ENCODE data around the gene HAL. TPM values are rescaled to one million over a fixed set of nuclear protein-coding genes. Genes with fewer than 3 reads are reported as not detected.

Gene HAL
- total and polyA plus RNA-seq, 10 of the 15 experiments (the other 5 are each of a cell fraction or from before 2014, with no cell fraction given) = 0.04 to 0.45 (median 0.13) TPM; not detected in 1

- no peak for TF ChIP-seq ZNF592 (IDR thresholded peaks at IDR 0.05)
- TF ChIP-seq PAX5 (IDR thresholded peaks at IDR 0.05; ENCODE audit: borderline replicate concordance, low read depth, low read length) = no peak
- no peak for TF ChIP-seq ELK1 (IDR thresholded peaks at IDR 0.05; ENCODE audit: low read depth, low read length)
- no peak for TF ChIP-seq RFX5 (IDR thresholded peaks at IDR 0.05; ENCODE audit: low read depth, low read length)
- TF ChIP-seq CEBPB (IDR thresholded peaks at IDR 0.05; ENCODE audit: borderline replicate concordance in 1 of 2, low read depth in 2 of 2, low read length in 2 of 2) = no peak
- TF ChIP-seq CTCF (IDR thresholded peaks at IDR 0.05 in 2 of 3, conservative IDR thresholded peaks at IDR 0.05 in 1 of 3; ENCODE audit: control insufficient read depth in 2 of 3, extremely low read depth in 1 of 3, insufficient read depth in 1 of 3, low read depth in 3 of 3, low read length in 3 of 3) = no peak
- TF ChIP-seq LARP7 (IDR thresholded peaks at IDR 0.05) = no peak
- no peak for TF ChIP-seq EZH2 (IDR thresholded peaks at IDR 0.05; ENCODE audit: borderline replicate concordance, control insufficient read depth, low read depth, low read length)
- TF ChIP-seq CBFB (IDR thresholded peaks at IDR 0.05; ENCODE audit: low read depth) = no peak
- TF ChIP-seq BRCA1 (IDR thresholded peaks at IDR 0.05; ENCODE audit: low read depth, low read length) = no peak
- no peak for TF ChIP-seq NR2C2 (IDR thresholded peaks at IDR 0.05; ENCODE audit: borderline replicate concordance, control insufficient read depth, insufficient read length, low read depth)
- no peak for TF ChIP-seq GABPA (IDR thresholded peaks at IDR 0.05; ENCODE audit: low read depth)
- TF ChIP-seq CHD4 (IDR thresholded peaks at IDR 0.05) = no peak
- TF ChIP-seq NFYB (IDR thresholded peaks at IDR 0.05; ENCODE audit: insufficient read depth, low read depth, low read length) = no peak
- TF ChIP-seq SP1 (IDR thresholded peaks at IDR 0.05; ENCODE audit: low read depth, low read length) = no peak
- peak; percentile 97 for TF ChIP-seq SPI1 (IDR thresholded peaks at IDR 0.05; ENCODE audit: borderline replicate concordance, insufficient read depth, low read depth, low read length)
- TF ChIP-seq PML (IDR thresholded peaks at IDR 0.05; ENCODE audit: low read length) = no peak
- TF ChIP-seq RELB (IDR thresholded peaks at IDR 0.05; ENCODE audit: low read depth) = peak; percentile 83; the same call in 1 of the 2 replicates
- TF ChIP-seq EP300 (IDR thresholded peaks at IDR 0.05; ENCODE audit: borderline replicate concordance in 1 of 2, control insufficient read depth in 1 of 2, low read depth in 2 of 2, low read length in 2 of 2) = peak in 1 of 2 experiments; percentile 91; a peak in 2 of 4 replicates
These were observed 24.3 kb upstream of the HAL start (continued) for GRCh38 chr12:96020314-96021003.

Measured in GM12878 (cell line).